SIG-M5 treated with dmso at 0.1 percent for 504 hours (cell line): ENCODE data around the gene LRBA.

Experiments used
- DNase-seq: peaks from one replicate; lab custom pipeline; 2025; ENCODE audit not compliant: unreplicated experiment; lab: John Stamatoyannopoulos, UW

Gene LRBA

DNA sequence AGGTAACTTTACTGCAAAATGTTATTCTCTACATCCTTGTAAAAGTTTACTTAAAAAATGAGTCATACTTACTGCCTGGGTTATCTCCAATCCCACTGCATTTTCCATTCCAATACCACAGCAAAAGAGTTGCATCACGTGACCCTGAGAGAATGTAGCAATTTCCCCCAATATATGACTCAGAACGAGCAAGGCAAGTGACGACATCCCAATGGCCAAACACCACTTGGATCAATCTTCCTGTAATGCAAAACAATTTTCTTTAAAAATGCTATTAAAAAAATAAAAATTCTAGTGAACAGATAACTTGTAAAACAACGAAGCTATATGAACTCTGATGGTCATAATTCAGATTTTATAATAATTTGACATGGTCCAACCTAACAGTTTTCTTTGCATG is 712.5 kb downstream of the LRBA start:
- peak; percentile 81 for DNase-seq

DNA sequence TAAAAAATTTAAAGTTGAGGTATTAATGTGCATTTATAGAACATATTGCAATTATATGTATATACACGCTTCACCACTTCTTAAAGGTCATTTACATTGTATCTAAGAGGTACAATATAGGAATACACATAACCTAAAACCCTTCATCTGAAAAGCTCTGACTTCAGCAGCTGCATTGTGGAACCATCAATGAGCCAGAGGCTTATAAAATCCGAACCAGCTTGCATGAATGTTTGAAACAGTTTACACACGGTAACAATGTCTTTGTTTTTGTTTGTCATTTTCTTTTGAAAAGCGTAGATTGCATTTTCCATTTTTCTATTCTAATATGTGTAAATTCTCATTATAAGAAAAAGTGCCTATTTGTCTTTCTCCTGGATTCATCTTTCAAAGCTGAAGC is 715.3 kb downstream of the LRBA start:
- DNase-seq: no peak

DNA sequence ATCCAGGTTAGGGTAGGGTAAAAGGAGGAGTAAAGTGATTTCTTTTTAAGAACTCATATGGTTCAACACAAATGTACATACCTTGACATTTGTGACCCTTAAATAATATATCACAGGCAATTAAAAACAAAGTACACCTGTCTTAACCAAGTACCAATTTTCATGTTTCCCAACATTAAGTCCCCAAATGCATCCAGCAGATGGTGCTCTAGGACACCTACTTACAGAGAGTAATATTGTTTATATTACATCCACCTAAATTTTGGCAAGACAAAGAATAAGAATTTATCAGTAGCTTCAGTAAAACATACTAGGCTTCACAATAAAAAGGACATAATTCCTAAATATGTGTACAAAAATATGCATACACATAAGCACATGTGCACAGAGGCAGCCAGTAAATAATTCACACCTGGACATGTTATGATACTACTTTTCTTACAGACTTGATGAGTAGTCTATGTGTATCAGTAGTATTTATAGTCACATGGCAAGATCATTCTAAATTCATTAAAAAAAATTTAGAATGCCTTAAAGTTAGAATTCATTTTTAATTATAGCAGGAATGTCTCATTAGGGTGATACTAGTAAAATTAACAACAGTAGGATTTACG is 717.1 kb downstream of the LRBA start:
- DNase-seq: peak; percentile 14

DNA sequence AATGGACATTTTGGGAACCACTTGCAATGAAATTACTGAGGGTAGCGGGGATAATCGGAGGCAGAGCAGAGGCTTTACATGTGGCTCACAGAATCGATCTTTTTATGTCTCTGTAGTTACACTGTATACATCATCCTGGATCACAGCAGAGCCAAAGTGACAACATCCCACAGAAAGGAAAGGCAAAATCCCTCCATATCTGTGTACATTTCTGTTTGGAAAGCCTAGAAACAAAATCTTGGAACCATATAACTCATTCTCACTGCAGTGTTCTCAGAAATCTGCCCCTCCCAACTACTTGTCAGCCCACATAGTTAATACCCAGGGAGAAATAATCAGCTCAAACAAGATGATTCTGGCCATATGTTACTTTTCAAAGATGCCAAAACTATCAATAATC is 725.2 kb downstream of the LRBA start:
- DNase-seq: no peak

DNA sequence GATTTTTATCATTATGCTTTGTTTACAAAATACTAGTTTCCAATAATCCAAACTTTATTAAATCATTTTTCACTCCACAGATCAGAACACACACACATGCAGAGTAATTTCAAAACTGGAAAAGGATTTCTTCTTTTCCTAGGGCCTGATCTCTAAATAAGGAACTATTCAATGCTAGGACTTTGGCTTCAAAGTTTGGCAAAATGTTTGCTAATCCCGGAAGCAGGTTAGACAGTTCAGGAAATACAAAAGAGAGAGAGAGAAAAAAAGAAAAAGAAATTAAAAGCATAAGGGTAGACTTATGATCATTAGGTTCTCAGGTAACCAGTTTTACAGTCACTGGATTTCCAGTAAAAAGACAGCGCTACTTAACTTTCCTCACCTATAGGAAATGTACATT is 725.9 kb downstream of the LRBA start:
- DNase-seq: no peak

DNA sequence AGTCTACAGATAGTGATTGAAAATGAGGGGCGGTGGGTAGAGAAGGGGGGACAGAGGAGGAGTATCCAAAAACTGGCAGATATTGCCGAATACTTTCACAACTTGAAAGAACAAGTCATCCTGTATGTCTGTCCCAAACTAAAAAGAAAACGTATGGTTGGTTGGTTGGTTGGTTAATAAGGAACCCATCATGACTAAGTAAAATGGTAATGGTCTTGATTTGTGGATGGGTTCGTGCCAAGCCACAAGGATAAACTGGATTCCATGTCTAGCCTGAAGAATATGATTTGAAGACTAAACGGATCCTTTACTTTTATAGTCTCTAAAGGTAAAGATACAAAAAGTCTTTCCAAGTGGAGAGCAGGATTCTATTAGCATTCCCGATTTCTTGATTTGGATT is 728.4 kb downstream of the LRBA start:
- no peak for DNase-seq

DNA sequence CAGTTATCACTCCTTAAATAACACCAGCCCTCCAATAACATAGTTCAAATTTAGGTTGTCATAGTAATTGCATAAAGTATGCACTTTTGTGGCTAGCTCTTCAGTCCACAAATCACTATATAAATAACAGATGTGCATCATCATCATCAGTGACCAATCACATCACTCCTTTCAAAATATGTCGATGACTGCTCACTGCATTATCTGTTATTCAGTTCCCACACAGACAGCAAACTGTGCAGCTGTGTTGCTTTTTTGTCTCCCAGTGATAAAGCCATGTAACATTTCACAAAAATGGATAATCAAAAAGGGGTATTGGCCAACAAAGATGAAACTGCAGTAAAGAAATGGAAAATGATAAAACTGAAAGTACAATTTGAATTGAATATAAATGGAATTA is 731.4 kb downstream of the LRBA start:
- DNase-seq: no peak

DNA sequence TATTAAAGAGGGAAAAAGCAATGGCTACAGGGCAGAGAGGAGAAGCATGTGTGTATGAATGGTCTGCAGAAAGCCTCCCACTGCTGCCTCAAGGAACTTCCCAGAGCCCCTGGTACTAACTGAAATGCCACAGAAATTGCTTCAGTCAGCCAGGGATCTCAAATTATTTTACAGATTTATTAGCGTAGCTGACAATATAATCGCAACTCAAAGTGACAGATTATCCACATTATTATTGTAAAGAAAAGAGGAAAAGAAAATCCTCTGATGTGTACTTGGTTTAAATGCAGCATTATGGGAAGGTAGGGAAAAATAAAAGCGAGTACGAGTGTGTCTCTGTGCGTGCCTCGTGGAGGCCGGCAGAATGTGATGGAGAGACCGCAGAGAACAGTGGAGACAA is 734.1 kb downstream of the LRBA start:
- no peak for DNase-seq

DNA sequence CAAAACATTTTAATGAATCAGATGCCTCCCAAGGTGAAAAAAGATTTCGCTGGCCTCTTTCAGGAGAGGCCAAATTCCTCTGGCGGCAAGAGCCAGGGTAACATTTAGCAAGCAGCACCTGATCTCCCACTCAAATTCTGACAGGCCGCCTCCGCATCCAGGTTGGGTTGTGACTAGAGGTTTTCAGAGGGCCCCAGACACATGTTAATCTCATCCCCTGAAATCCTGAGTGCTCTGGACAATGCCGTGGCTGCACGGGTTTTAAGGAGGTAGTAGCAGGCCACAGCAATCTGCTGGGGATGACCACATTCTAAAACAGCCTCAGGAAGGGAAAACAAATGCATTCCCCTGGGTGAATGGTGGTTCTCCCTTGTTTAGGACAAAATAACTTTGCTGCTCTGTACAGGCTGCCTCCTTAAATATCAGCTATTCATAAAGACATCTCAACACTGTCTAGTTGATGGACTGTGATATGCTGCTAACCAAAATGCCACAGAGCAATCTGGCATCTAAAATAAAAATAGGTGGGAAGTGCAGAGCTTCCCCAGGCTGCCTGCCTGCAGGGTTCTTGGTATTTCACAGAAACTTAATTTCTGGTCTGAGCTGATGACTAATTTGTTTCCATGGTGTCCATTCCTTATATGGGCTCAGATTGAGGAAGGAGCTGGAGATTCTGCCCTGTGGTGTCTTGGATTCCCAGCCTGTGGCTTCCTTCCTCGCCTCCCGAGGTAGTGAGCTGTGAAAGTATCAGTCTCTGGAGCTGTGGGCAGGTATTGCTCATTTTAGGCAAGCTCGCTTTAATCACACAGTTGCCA is 734.8 kb downstream of the LRBA start:
- DNase-seq: peak; percentile 21

DNA sequence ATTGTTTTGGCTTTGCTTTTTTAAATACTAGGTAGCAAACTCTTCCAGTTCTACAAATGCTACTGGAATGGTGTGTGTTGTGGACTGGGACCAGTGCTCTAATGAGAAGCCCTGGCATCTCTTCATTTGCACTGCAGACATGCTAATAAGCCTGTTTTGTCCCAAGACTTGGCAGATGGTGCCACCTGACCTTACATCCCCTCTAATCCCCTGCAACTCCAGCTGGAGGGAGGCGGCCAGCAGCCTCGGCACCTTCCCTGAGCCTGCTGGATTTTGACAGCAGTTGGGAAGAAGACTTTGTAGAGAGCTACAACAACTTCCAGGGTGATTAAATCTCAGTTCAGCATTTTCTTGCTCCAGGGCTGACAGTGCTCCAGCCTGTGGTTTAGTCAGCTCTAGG is 736.9 kb downstream of the LRBA start:
- no peak for DNase-seq

DNA sequence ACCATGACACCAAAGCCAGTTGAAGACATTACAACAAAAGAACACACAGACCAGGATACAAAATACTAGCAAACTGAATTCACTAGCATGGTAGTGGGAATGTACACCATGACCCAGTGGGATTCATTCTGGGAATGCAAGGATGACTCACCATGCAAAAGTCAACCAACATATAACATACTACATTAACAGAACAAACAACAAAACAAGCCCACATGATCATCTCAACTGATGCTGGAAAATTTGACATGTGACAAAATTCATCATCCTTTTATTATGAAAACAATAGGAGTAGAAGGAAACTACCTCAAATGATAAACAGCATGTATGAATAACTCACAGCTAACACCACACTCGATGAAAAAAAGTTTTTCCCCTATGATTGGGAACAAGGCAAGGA is 746.6 kb downstream of the LRBA start:
- DNase-seq: no peak

DNA sequence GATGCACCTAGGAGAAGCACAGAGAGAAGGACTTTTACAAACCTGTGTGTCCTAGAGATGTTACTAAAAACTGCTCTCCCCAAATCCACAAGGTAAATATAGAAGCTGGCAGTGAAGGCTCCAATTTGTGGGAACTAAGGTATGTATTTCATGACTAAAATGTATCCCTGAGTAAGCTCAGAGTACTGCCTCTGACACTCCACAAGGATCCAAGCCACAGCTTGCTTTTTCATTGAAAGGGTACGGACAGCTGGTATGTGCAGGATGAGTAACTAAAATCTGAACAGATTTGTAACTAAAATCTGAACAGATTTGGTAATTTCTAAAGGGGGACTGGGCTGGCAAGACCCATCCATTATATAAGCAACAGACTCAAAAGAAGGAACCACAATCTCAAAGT is 749.3 kb downstream of the LRBA start:
- DNase-seq: no peak

DNA sequence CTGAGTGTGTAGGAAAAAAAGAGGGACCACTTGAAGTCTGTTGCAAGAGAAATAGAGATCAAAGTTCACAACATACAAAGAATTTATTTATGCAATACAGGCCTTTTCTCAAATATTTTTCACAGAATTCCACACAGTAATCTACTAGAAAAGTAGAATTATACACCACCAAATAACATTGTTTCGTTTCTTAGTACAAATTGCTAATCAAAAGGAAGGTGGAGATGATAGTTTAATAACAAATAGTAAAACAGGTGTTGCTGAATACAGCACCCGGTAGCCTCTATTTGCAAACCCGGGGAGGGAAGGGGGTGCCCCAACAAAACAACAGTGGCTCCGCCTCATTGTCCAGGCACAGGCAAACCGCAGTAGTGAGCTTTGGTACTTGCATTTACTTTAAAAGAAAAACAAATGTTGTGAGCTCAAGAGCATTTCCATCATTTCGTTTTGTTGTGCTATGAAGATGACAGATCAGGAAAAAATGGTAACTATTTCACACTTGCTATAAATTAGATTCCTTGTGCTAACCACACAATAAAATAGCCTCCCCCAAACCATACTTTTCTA is 750.4 kb downstream of the LRBA start:
- no peak for DNase-seq

DNA sequence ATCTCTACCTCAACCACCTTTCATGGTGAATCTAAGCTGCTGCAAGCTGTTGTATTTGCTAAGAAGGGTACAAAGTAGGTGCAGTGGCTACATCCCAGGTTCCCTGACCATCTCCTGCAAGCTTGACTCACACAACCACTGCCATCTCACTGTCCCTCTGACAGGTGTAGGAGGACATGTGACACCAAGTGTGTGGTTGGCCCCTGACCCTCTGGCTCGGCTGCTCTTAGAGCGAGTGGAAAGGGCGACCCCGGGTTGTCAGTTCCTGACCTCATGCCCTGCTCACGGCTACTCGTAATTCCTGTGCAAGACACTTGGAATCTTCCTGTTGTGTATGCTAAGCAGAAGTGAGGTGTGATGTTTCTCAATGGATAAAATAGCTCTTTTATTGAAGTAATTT is 752.5 kb downstream of the LRBA start:
- DNase-seq: no peak

DNA sequence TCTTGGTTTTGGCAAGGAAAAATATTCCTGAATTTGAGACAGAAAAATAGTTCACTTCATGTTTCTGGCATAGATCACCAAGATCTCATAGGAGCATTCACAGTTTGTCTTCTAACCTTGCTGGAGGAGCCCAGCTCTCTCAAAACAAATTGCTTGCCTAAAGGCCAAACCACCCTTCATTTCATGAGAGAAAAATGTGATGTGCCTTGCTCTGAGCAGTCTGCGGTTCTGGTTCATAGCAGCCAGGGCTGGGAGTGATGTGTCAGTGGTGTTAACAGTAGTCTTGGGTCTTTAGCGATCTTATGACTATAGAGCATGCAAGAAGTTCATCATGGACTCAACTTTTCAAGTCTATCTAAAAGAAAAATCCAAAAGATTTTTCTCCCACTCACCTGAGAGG is 753.5 kb downstream of the LRBA start:
- DNase-seq: no peak

DNA sequence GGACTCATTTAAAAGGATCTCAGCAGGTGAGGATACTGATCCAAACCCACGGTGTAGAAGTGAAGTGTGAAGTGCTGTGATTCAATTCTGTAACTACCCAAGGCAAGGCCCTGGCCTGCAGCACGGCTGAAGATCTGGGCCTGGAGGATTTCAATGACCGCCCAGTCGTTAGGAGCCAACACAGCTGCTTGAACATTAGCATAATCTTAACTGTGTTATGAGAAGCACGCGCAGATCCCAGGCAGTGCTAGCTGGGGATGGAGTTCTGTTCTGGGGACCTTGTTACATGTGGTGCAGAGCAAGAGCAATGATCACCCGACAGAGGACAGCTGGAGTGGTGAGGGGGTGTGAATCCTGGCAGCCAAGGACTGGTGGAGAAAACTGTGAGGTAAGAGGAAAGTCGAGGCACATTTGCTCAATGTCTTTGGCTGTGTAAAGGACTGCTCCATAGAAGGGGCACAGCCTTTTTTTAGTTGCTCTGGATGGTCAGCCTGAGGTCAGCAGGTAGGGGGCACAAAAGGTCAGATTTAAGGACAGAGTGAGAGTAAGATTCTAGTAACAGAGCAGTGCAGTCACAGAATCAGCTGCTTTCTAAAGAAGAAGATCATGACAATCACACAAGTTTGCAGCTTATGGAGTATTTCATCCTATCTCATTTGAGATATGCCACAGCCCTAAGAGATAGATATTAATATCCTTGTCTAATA is 755.1 kb downstream of the LRBA start:
- DNase-seq: no peak

DNA sequence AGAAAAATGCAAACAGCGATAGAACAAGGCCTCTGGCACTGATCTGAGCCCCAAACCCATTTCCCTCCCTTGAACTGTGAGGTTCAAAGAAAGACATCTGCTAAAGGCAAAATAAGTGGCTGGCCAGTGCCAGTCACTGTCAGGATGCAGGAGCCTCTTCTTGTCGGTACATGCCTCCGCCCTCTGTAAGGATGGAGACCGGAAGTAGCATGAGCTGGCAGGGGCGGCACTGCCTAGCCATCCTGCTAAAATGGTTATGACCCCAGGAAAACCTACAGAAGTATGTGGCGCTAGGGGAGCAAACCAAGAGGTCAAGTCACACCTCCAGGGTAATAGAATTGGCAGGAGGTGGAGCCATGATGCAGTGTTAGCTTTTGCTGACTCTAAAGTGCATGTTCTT is 756.5 kb downstream of the LRBA start:
- DNase-seq: no peak

DNA sequence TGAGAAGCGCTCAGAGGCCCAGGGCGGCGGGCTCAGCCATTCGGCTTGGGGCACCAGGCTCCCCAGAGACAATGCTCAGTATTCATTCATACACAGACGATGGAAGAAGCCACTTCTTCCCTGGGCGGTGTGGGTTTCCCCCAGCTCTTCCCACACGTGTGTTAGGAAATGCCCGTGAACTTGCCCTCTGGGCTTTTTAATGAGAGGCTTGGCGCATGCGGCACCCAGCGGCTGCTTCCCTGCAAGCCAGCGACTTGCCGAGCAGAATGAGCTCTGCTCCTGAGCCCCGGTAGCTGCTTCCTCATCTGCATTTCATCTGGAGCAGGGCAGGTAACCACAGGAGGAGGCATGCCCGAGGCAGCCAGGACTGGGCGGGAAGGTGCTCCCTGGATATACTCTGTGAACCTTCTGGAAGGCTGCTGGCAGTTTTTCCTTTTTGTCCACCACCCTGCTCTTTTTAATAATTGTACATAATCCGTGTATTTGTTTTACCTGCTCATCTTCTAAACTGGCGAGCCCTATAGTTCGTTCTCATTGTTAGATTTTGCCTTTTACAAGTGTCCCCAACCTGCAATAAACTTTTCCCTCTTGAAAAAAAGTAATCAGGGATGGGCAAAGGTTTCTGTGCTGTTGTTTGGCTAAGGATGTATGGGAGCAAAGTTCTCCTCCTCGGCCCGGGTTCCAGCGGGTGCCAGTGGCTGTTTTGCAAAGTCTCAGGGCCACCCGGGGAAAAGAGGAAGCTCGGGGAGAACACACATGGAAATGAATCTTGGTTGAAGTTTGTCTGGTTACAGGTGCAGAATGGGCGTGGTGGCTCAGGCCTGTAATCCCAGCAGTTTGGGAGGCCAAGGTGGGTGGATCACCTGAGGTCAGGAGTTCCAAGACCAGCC is 758.0 kb downstream of the LRBA start:
- DNase-seq: no peak

DNA sequence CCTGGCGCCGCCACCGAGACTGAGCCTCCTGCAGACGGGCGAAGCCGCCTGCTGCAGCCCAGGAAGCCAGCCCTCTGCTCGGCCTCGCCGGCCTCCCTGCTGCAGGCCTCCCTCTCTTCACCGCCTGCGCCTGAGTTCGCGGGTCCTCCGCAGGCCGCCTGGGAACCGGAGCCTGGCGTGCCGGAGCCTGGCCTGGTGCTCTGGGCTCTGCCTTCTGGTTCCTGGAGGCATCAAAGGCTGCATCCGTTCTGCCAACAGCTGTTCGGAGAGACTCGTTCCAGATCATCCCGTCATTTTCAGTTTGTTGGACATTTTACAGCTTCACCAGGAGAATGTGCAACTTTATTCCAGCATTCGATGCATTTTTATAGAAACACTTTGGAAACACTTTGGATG is 758.9 kb downstream of the LRBA start:
- no peak for DNase-seq

DNA sequence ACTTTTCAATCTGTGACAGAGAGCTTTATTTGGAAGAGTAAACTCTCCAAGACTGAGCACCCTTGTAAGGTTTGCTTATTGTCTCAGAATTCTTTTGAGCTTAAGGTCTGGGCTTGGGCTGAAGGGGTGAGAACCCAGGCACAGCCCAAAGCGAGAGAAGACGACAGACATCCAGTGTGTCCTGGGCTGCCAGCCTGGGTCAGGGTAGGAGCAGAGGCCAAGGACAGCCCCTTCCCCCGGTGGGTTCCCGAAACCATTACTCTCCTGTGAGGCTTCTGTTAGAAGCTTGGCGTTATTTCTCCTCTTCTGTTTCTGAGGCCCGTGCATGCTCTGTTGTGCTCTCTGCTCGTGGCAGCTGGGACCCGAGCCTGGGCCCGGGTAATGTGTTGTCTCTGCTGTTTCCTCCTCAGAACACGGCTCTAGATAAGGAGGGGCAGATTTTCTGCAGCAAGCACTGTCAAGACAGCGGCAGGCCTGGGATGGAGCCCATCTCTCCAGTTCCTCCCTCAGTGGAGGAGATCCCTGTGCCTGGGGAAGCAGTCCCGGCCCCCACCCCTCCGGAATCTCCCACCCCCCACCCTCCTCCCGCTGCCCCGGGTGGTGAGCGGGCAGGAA is 759.4 kb downstream of the LRBA start:
- no peak for DNase-seq
